Hippocampal formation (tissue), 2 donors: ENCODE results near the gene METTL16.
A peak's percentile ranks its signal among the peaks of the same experiment; 100 is the strongest.
"Not testable (repeated sequence)": the region's sequence is repeated elsewhere in the genome, so short reads cannot be mapped to it uniquely, and the experiment has no call there.

ENCODE experiments used
- DNase-seq, 2 donors: peaks; one replicate each; lab custom pipeline; 2025; lab: John Stamatoyannopoulos, UW

The METTL16 gene, protein sequence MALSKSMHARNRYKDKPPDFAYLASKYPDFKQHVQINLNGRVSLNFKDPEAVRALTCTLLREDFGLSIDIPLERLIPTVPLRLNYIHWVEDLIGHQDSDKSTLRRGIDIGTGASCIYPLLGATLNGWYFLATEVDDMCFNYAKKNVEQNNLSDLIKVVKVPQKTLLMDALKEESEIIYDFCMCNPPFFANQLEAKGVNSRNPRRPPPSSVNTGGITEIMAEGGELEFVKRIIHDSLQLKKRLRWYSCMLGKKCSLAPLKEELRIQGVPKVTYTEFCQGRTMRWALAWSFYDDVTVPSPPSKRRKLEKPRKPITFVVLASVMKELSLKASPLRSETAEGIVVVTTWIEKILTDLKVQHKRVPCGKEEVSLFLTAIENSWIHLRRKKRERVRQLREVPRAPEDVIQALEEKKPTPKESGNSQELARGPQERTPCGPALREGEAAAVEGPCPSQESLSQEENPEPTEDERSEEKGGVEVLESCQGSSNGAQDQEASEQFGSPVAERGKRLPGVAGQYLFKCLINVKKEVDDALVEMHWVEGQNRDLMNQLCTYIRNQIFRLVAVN

DNA sequence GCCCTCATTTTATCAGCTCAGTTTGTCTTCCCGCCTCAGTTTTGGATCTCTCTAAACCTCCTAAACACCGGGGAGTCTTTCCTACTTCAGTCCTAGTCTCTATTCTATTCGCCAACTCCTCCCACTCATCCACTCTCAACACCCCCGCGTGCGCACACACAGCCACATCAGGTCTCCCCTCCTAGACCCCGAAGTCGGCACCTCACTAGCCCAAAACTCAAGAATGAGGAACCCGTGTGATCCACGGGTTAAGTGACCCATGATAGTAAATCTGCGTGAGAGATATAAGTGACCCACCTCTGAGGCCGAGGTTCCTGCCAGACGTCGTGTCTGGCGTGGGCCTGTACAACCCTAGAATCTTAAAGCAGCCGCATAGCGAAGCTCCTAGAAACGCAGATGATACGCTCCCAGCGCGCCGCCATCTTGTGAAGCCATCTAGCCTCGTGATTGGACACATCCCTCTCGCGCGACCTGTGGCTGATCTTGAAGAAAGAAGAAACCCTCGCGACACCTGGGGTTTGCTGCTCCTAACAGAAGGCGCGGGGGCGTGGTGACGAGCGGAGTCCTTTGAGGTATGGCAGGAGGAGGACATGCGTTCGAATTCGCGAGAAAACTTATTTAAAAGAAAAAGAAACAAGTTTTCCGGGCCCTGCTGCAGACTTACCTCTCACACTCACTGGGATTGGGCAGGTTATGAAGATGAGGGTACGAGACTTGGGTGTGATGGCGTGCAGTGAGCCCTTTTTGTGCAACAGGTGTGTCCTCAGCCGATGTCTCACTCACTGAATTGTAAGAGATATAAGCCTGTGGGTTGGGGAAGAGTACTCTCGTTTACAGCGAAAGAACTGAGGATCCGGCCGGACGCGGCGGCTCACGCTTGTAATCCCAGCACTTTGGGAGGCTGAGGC, at the start of gene METTL16:
METTL16 (minus strand) TSS at position 427 of the 908 bp plus-strand sequence. CDS start 9,557 bp downstream, outside the sequence.
- DNase-seq: peak; percentile 87 to 91

- no peak for DNase-seq
Observed at GRCh38 chr17:2560658-2561057, 49.0 kb upstream of the METTL16 start.

DNA sequence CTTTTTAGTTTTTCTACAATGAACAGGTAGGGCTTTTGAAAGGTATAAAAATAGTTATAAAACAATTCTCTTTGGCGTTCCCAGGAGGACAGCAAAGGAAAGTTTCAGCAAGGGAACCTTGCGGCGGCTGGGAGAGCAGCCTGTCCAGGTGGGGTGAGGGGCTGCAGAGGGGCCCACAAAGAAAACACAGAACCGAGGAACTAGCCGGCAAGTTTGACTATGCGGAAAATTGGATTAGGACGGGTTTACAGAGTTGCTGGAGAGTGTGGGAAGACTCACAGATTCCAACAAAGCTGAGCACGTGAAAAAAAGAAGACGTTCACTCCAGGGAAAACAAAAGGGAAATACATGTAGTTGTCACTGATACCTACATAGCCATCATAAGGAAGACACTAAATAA, 40.2 kb upstream of the METTL16 start:
- no peak for DNase-seq

DNA sequence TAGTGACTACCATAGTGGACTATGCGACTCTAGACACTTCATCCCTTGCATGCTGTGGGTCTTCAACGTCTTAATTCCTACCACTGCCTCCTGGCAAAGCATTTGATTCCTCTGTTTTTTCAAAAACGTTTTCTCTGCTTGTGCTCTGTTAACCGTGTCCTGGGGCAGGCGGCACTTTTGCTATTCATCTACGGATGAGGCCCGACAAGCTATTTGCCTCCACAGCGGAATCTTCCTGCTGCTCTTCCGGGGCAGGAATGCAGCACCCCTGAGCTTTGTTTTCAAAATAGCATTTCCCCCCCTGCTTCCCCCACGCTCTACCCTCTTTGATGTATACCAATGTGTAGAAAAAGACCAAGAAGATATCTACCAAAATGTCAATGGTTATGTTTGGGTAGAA, 39.8 kb upstream of the METTL16 start:
- DNase-seq: no peak

- no peak for DNase-seq
Observed at GRCh38 chr17:2549392-2550211, 37.9 kb upstream of the METTL16 start.

GRCh38 chr17:2548026-2548425, 36.3 kb upstream of the METTL16 start:
- not testable (repeated sequence) for DNase-seq

DNA sequence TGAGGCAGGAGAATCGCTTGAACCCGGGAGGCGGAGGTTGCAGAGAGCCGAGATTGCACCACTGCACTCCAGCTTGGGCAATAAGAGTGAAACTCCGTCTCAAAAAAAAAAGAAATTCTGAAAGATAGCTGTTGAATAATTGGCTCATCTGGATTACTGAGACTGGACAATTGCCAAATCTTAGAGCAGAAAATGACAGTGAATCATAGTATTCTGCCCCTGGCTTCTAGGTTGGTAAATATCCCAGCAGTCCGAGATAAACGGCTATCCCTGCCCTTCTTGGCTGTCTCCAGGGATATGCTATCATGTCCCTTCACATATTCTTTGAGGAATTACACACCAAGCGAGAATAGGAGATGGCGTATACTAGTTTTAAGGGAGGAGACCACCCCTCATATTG, 35.5 kb upstream of the METTL16 start:
- no peak for DNase-seq

GRCh38 chr17:2545393-2545792, 33.7 kb upstream of the METTL16 start:
- no peak for DNase-seq

- peak in 1 of 2 donors; percentile 8 for DNase-seq
Observed at GRCh38 chr17:2542456-2542855, 30.8 kb upstream of the METTL16 start.

DNA sequence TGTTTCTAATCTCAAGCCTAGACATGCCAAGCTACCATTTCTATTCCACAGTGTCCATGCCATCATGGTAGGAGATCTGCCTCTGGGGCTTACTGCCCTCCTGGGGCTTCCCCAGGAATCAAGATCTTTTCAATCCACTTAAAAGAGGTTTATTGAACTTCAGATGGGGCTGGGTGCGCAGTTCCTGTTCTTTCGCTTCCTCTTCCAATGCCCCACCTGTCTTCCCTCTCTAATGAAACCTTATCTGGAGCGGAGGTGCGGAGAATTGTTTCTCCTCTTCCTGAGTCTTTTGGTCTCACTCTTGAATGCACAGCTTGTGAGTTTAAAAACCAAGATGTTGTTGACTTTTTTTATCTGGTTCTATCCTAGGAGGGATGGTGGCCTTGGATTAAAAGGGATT, 30.4 kb upstream of the METTL16 start:
- DNase-seq: no peak

DNA sequence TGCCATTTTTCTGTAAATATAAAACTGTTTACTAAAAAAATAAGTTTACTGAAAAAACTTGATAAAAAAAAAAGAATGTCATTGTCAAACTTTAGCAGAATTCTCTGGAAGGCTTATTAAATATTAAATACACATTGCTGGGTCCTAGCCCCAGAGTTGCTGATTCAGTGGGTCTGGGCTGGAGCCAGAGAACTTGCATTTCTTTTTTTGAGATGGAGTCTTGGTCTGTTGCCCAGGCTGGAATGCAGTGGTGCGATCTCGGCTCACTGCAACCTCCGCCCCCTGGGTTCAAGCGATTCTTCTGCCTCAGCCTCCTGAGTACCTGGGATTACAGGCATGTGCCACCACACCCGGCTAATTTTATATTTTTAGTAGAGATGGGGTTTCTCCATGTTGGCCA, 25.9 kb upstream of the METTL16 start:
- not testable (repeated sequence) for DNase-seq

DNA sequence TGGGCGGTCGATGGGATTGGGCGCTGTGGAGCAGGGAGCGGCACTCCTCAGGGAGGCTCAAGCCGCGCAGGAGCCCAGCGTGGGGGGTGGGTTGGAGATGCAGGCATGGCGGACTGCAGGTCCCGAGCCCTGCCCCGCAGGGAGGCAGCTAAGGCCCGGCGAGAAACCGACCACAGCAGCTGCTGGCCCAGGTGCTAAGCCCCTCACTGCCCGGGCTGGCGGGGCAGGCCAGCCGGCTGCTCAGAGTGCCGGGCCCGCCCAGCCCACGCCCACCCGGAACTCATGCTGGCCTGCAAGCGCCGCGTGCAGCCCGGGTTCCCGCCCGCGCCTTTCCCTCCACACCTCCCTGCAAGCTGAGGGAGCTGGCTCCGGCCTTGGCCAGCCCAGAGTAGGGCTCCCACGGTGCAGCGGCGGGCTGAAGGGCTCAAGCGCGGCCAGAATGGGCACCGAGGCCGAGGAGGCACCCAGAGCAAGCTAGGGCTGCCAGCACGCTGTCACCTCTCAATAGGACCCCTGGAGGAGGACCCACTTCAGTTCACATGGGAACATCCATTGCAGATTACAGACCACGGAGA, 20.5 kb upstream of the METTL16 start:
- DNase-seq: no peak

GRCh38 chr17:2531243-2531954, 19.7 kb upstream of the METTL16 start:
- DNase-seq: not testable (repeated sequence)

- not testable (repeated sequence) for DNase-seq
Observed at GRCh38 chr17:2521775-2522410, 10.2 kb upstream of the METTL16 start.

GRCh38 chr17:2521257-2521656, 9.6 kb upstream of the METTL16 start:
- DNase-seq: no peak

DNA sequence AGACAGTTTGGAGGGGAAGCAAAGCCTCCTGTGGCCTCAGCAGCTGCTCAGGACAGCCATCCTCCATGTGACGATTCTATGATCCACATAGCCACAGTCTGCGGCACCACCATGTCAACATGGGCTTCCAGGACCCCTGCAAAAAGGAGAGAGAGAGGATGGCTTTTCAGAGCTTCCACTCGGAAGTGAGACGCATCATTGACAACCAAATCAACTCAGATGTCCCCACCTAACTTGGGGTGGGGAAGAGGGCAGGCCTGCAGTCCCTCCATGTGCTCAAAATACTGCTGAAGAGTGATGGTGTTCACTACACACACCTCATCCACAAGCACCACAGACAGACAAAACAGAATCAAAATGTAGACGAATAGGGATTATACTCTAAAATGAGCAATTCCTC, 5.9 kb upstream of the METTL16 start:
- DNase-seq: no peak

GRCh38 chr17:2511138-2511461, 588 bp downstream of the METTL16 start:
- no peak for DNase-seq

DNA sequence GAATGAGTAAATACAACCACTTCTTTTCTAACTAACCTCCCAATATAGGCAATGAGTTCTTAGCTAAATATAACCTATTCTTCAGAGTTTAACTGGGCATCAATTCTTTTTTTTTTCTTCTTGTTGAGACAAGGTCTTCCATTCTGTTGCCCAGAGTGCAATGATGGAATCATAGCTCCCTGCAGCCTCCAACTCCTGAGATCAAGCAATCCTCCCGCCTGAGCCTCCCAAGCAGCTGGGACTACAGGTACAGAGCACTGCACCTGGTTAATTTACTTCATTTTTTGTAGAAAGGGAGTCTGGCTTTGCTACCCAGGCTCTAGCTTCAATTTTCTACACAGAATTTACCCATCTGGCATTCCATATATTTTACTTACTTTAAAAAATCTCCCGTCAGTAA, 1.1 kb downstream of the METTL16 start:
- no peak for DNase-seq

DNA sequence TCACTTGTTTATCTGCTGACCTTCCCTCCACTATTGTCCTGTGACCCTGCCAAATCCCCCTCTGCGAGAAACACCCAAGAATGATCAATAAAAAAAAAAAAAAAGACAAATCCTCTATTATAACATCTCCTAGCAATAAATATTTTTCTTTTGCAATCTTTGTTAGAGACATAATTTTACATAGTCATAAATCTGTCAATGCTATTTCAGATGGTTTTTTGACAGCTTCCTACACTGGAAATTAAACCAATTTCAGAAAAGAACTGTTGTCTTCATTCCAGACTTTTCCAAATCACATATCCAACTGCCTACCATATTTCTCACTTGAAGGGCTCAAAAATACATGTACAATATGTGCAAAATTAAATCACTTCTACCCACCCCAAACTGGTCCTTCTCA, 3.7 kb downstream of the METTL16 start:
- no peak for DNase-seq

DNA sequence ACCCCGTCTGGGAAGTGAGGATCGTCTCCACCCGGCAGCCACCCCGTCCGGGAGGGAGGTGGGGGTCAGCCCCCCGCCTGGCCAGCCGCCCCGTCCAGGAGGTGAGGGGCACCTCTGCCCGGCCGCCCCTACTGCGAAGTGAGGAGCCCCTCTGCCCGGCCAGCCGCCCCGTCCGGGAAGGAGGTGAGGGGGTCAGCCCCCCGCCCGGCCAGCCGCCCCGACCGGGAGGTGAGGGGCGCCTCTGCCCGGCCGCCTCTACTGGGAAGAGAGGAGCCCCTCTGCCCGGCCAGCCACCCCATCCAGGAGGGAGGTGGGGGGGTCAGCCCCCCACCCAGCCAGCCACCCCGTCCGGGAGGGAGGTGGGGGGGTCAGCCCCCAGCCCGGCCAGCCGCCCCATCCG, 4.7 kb downstream of the METTL16 start:
- not testable (repeated sequence) for DNase-seq
